ENCODE results near the gene FBXO22. TPM values are rescaled to one million over a fixed set of nuclear protein-coding genes. Genes with fewer than 3 reads are reported as not detected.

Gene FBXO22
- total RNA-seq, 4 donors from 2014 or later = 8.0 to 26.9 (median 18.5) TPM

GRCh38 chr15:75925440-75925839, 21.8 kb downstream of the FBXO22 start:
- Histone ChIP-seq H3K27ac (no peak overlapping the region), H3K4me3 (no peak overlapping the region), H3K4me1 (peaks cover 0 to 22% (median 9%) of the 10 kb centered on the region in 4 donors), H3K27me3 (no peaks in the 10 kb centered on the region), H3K36me3 (peaks cover 0 to 4% (median 0%) of the 10 kb centered on the region in 4 donors), H3K9me3 (no peaks in the 10 kb centered on the region)
- intact Hi-C loops (cut with DNase I; ENCODE audit: low total_unique reads) (no loop called here), in situ Hi-C loops (cut with MboI; ENCODE audit: low pct_ligation_motif_present in 1 of 4, low pct_unique_long_range_greater_than_20kb in 1 of 4, low sequenced_read_pairs in 3 of 4) (loop anchor here in 1 of 4 donors (10.0 kb wide), 1 partner anchor 111 kb away; no protein-coding TSS in a partner anchor)
- DNase-seq = no peak
- TF ChIP-seq CTCF (IDR thresholded peaks at IDR 0.05) (no peak), EP300 (IDR thresholded peaks at IDR 0.05; ENCODE audit: low read depth) (no peak), POLR2A (IDR thresholded peaks at IDR 0.05) (no peak), POLR2AphosphoS5 (IDR thresholded peaks at IDR 0.05) (no peak)
- WGBS, 2 donors (ENCODE audit: low coverage in 1 of 2) = 61 to 66% methylated on average over 2 of the region's 2 CpGs

- peaks cover 0 to 15% (median 8%) of the 10 kb centered on the region in 4 donors for H3K4me1 ChIP-seq
- no peak for DNase-seq
- intact Hi-C loops (cut with DNase I; ENCODE audit: low total_unique reads) (no loop called here), in situ Hi-C loops (cut with MboI; ENCODE audit: low pct_ligation_motif_present in 1 of 4, low pct_unique_long_range_greater_than_20kb in 1 of 4, low sequenced_read_pairs in 3 of 4) (loop anchor here in 1 of 4 donors (10.0 kb wide), 1 partner anchor 112 kb away; no protein-coding TSS in a partner anchor)
- peaks cover 0 to 4% (median 0%) of the 10 kb centered on the region in 4 donors for H3K36me3 ChIP-seq
- H3K27me3 ChIP-seq = no peaks in the 10 kb centered on the region
- TF ChIP-seq EP300 (IDR thresholded peaks at IDR 0.05; ENCODE audit: low read depth) = no peak
- TF ChIP-seq CTCF (IDR thresholded peaks at IDR 0.05) = no peak
- no peak for TF ChIP-seq POLR2A (IDR thresholded peaks at IDR 0.05)
- no peak for TF ChIP-seq POLR2AphosphoS5 (IDR thresholded peaks at IDR 0.05)
- no peak overlapping the region for H3K27ac ChIP-seq
- H3K4me3 ChIP-seq = no peak overlapping the region
- H3K9me3 ChIP-seq = no peaks in the 10 kb centered on the region
- 82 to 100% methylated on average over 3 of the region's 3 CpGs for WGBS, 2 donors (ENCODE audit: low coverage in 1 of 2)
Measured at GRCh38 chr15:75926931-75927330, 23.3 kb downstream of the FBXO22 start.

GRCh38 chr15:75927601-75928000, 23.9 kb downstream of the FBXO22 start:
- in situ Hi-C loops (cut with MboI; ENCODE audit: low pct_ligation_motif_present in 1 of 4, low pct_unique_long_range_greater_than_20kb in 1 of 4, low sequenced_read_pairs in 3 of 4) = loop anchor here in 1 of 4 donors (10.0 kb wide), 1 partner anchor 113 kb away; no protein-coding TSS in a partner anchor
- WGBS, 2 donors (ENCODE audit: low coverage in 1 of 2) = 78 to 79% methylated on average over 4 of the region's 4 CpGs
- peaks cover 0 to 8% (median 2%) of the 10 kb centered on the region in 4 donors for H3K4me1 ChIP-seq

More at GRCh38 chr15:75927601-75928000, 23.9 kb downstream of the FBXO22 start:
- TF ChIP-seq EP300 (IDR thresholded peaks at IDR 0.05; ENCODE audit: low read depth) (no peak), POLR2A (IDR thresholded peaks at IDR 0.05) (no peak), POLR2AphosphoS5 (IDR thresholded peaks at IDR 0.05) (no peak), CTCF (IDR thresholded peaks at IDR 0.05) (no peak)
- H3K36me3 ChIP-seq = peaks cover 0 to 5% (median 2%) of the 10 kb centered on the region in 4 donors
- intact Hi-C loops (cut with DNase I; ENCODE audit: low total_unique reads) = no loop called here
- no peaks in the 10 kb centered on the region for H3K27me3 ChIP-seq
- no peak overlapping the region for H3K4me3 ChIP-seq
- no peak overlapping the region for H3K27ac ChIP-seq
- DNase-seq = no peak
- no peaks in the 10 kb centered on the region for H3K9me3 ChIP-seq
